ENCODE measurements around the gene HSPA4. TPM values are rescaled to one million over a fixed set of nuclear protein-coding genes. Genes with fewer than 3 reads are reported as not detected.

HSPA4 gene
- total and polyA plus RNA-seq, 4 donors = 51.3 to 135 (median 55.0) TPM

- peaks cover 0 to 5% of the 10 kb centered on the region in 2 donors for H3K4me1 ChIP-seq (ENCODE audit: control insufficient read depth in 1 of 2, insufficient read depth in 2 of 2, low read length in 2 of 2)
- DNase-seq (no peak), ATAC-seq (ENCODE audit: low FRiP score) (no peak)
- no peaks in the 10 kb centered on the region for H3K27me3 ChIP-seq (ENCODE audit: control insufficient read depth in 1 of 2, insufficient read depth in 2 of 2, low read length in 1 of 2)
- no peaks in the 10 kb centered on the region for H3K36me3 ChIP-seq (ENCODE audit: control insufficient read depth in 1 of 2, insufficient read depth in 2 of 2, low read length in 1 of 2)
- 77 to 80% methylated on average over 7 of the region's 7 CpGs for WGBS, 2 donors
- H3K27ac ChIP-seq (ENCODE audit: low read depth in 1 of 2, low read length in 2 of 2) = no peak overlapping the region
- no peak overlapping the region for H3K4me3 ChIP-seq (ENCODE audit: low read length in 2 of 2)
- intact Hi-C loops (cut with DNase I) = no loop called here
- H3K9me3 ChIP-seq (ENCODE audit: control insufficient read depth, low read length) = no peaks in the 10 kb centered on the region
Observed at GRCh38 chr5:133054697-133055471, 3.1 kb downstream of the HSPA4 start.

GRCh38 chr5:133056891-133057290 lies 5.1 kb downstream of the HSPA4 start:
- H3K9me3 ChIP-seq (ENCODE audit: control insufficient read depth, low read length) = no peaks in the 10 kb centered on the region
- H3K36me3 ChIP-seq (ENCODE audit: control insufficient read depth in 1 of 2, insufficient read depth in 2 of 2, low read length in 1 of 2) = no peaks in the 10 kb centered on the region
- no peak overlapping the region for H3K4me3 ChIP-seq (ENCODE audit: low read length in 2 of 2)
- intact Hi-C loops (cut with DNase I) = no loop called here
- ATAC-seq (ENCODE audit: low FRiP score) (no peak), DNase-seq (no peak)
- H3K27me3 ChIP-seq (ENCODE audit: control insufficient read depth in 1 of 2, insufficient read depth in 2 of 2, low read length in 1 of 2) = no peaks in the 10 kb centered on the region
- 92 to 99% methylated on average over 1 of the region's 1 CpG for WGBS, 2 donors
- H3K4me1 ChIP-seq (ENCODE audit: control insufficient read depth in 1 of 2, insufficient read depth in 2 of 2, low read length in 2 of 2) = peaks cover 0 to 5% of the 10 kb centered on the region in 2 donors
- H3K27ac ChIP-seq (ENCODE audit: low read depth in 1 of 2, low read length in 2 of 2) = no peak overlapping the region

DNA sequence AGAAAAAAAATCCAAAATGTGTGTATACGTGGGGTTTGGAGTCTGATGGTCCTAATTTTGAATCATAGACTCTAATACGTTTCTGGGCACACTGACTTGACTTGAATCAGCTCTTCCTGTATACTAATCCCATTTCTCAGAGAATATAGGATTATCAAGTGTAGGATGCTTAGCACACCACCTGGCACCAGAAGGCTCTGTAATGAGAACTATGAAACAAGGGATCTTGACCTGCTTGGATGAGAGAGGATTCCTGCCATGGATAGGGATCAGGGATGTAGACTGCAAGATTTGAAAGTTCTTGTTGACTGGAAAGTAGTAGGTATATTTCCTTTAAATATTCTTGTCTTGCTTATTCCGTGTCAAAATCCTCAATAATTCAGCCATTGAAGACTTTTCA lies 7.8 kb downstream of the HSPA4 start:
- Histone ChIP-seq H3K27ac (ENCODE audit: low read depth in 1 of 2, low read length in 2 of 2) (no peak overlapping the region), H3K4me3 (ENCODE audit: low read length in 2 of 2) (no peak overlapping the region), H3K27me3 (ENCODE audit: control insufficient read depth in 1 of 2, insufficient read depth in 2 of 2, low read length in 1 of 2) (no peaks in the 10 kb centered on the region), H3K4me1 (ENCODE audit: control insufficient read depth in 1 of 2, insufficient read depth in 2 of 2, low read length in 2 of 2) (peaks cover 0 to 5% of the 10 kb centered on the region in 2 donors), H3K36me3 (ENCODE audit: control insufficient read depth in 1 of 2, insufficient read depth in 2 of 2, low read length in 1 of 2) (no peaks in the 10 kb centered on the region), H3K9me3 (ENCODE audit: control insufficient read depth, low read length) (no peaks in the 10 kb centered on the region)
- 72 to 74% methylated on average over 3 of the region's 3 CpGs for WGBS, 2 donors
- no peak for ATAC-seq (ENCODE audit: low FRiP score)
- intact Hi-C loops (cut with DNase I) = no loop called here
- no peak for DNase-seq

- Histone ChIP-seq H3K27ac (ENCODE audit: low read depth in 1 of 2, low read length in 2 of 2) (no peak overlapping the region), H3K27me3 (ENCODE audit: control insufficient read depth in 1 of 2, insufficient read depth in 2 of 2, low read length in 1 of 2) (no peaks in the 10 kb centered on the region), H3K36me3 (ENCODE audit: control insufficient read depth in 1 of 2, insufficient read depth in 2 of 2, low read length in 1 of 2) (no peaks in the 10 kb centered on the region), H3K4me3 (ENCODE audit: low read length in 2 of 2) (no peak overlapping the region), H3K9me3 (ENCODE audit: control insufficient read depth, low read length) (no peaks in the 10 kb centered on the region), H3K4me1 (ENCODE audit: control insufficient read depth in 1 of 2, insufficient read depth in 2 of 2, low read length in 2 of 2) (no peaks in the 10 kb centered on the region)
- ATAC-seq (ENCODE audit: low FRiP score) (no peak), DNase-seq (no peak)
- intact Hi-C loops (cut with DNase I) = no loop called here
- whole genome bisulfite sequencing, 2 donors = 84% methylated on average over 1 of the region's 1 CpG
Observed at GRCh38 chr5:133062276-133062675, 10.5 kb downstream of the HSPA4 start.

DNA sequence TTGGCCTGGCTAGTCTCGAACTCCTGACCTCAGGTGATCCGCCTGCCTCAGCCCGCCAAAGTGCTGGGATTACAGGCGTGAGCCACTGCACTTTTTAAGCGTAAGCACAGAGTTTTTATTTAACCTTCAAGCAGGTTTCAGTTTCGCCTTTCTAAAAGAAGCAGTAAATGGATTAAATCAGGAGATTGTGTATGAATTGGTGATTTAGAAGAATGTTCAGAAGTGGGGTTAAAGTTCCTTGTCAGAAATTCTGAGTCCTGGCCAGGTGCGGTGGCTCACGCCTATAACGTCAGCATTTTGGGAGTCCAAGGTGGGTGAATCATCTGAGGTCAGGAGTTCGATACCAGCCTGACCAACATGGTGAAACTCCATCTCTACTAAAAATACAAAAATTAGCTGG lies 12.2 kb downstream of the HSPA4 start:
- WGBS, 2 donors = 82 to 84% methylated on average over 10 of the region's 10 CpGs
- no peaks in the 10 kb centered on the region for H3K36me3 ChIP-seq (ENCODE audit: control insufficient read depth in 1 of 2, insufficient read depth in 2 of 2, low read length in 1 of 2)
- no peaks in the 10 kb centered on the region for H3K4me1 ChIP-seq (ENCODE audit: control insufficient read depth in 1 of 2, insufficient read depth in 2 of 2, low read length in 2 of 2)
- ATAC-seq (ENCODE audit: low FRiP score) (no peak), DNase-seq (no peak)
- intact Hi-C loops (cut with DNase I) = no loop called here
- H3K27me3 ChIP-seq (ENCODE audit: control insufficient read depth in 1 of 2, insufficient read depth in 2 of 2, low read length in 1 of 2) = no peaks in the 10 kb centered on the region
- H3K9me3 ChIP-seq (ENCODE audit: control insufficient read depth, low read length) = no peaks in the 10 kb centered on the region
- no peak overlapping the region for H3K27ac ChIP-seq (ENCODE audit: low read depth in 1 of 2, low read length in 2 of 2)
- H3K4me3 ChIP-seq (ENCODE audit: low read length in 2 of 2) = no peak overlapping the region

GRCh38 chr5:133065471-133065870 lies 13.7 kb downstream of the HSPA4 start:
- ATAC-seq (ENCODE audit: low FRiP score) = no peak
- intact Hi-C loops (cut with DNase I) = no loop called here
- Histone ChIP-seq H3K27ac (ENCODE audit: low read depth in 1 of 2, low read length in 2 of 2) (no peak overlapping the region), H3K4me3 (ENCODE audit: low read length in 2 of 2) (no peak overlapping the region), H3K9me3 (ENCODE audit: control insufficient read depth, low read length) (no peaks in the 10 kb centered on the region), H3K36me3 (ENCODE audit: control insufficient read depth in 1 of 2, insufficient read depth in 2 of 2, low read length in 1 of 2) (peaks cover 0 to 6% of the 10 kb centered on the region in 2 donors), H3K4me1 (ENCODE audit: control insufficient read depth in 1 of 2, insufficient read depth in 2 of 2, low read length in 2 of 2) (no peaks in the 10 kb centered on the region), H3K27me3 (ENCODE audit: control insufficient read depth in 1 of 2, insufficient read depth in 2 of 2, low read length in 1 of 2) (no peaks in the 10 kb centered on the region)
- WGBS, 2 donors = 69 to 70% methylated on average over 1 of the region's 1 CpG
- no peak for DNase-seq

- Histone ChIP-seq H3K36me3 (ENCODE audit: control insufficient read depth in 1 of 2, insufficient read depth in 2 of 2, low read length in 1 of 2) (peaks cover 0 to 6% of the 10 kb centered on the region in 2 donors), H3K27me3 (ENCODE audit: control insufficient read depth in 1 of 2, insufficient read depth in 2 of 2, low read length in 1 of 2) (no peaks in the 10 kb centered on the region), H3K9me3 (ENCODE audit: control insufficient read depth, low read length) (no peaks in the 10 kb centered on the region), H3K4me3 (ENCODE audit: low read length in 2 of 2) (no peak overlapping the region), H3K4me1 (ENCODE audit: control insufficient read depth in 1 of 2, insufficient read depth in 2 of 2, low read length in 2 of 2) (no peaks in the 10 kb centered on the region), H3K27ac (ENCODE audit: low read depth in 1 of 2, low read length in 2 of 2) (no peak overlapping the region)
- intact Hi-C loops (cut with DNase I) = no loop called here
- ATAC-seq (ENCODE audit: low FRiP score) (no peak), DNase-seq (no peak)
- WGBS, 2 donors = 79 to 82% methylated on average over 2 of the region's 2 CpGs
Observed at GRCh38 chr5:133066045-133066444, 14.2 kb downstream of the HSPA4 start.

GRCh38 chr5:133072021-133072420 lies 20.2 kb downstream of the HSPA4 start:
- H3K36me3 ChIP-seq (ENCODE audit: control insufficient read depth in 1 of 2, insufficient read depth in 2 of 2, low read length in 1 of 2) = peaks cover 3 to 6% of the 10 kb centered on the region in 2 donors
- 83 to 87% methylated on average over 4 of the region's 4 CpGs for WGBS, 2 donors
- intact Hi-C loops (cut with DNase I) = no loop called here
- H3K4me1 ChIP-seq (ENCODE audit: control insufficient read depth in 1 of 2, insufficient read depth in 2 of 2, low read length in 2 of 2) = peaks cover 0 to 2% of the 10 kb centered on the region in 2 donors
- H3K4me3 ChIP-seq (ENCODE audit: low read length in 2 of 2) = no peak overlapping the region
- no peaks in the 10 kb centered on the region for H3K9me3 ChIP-seq (ENCODE audit: control insufficient read depth, low read length)
- no peak overlapping the region for H3K27ac ChIP-seq (ENCODE audit: low read depth in 1 of 2, low read length in 2 of 2)
- ATAC-seq (ENCODE audit: low FRiP score) (no peak), DNase-seq (no peak)
- H3K27me3 ChIP-seq (ENCODE audit: control insufficient read depth in 1 of 2, insufficient read depth in 2 of 2, low read length in 1 of 2) = no peaks in the 10 kb centered on the region
